SK-N-SH (cell line): ENCODE results near the gene CD59.

Experiments
- CHD2 ChIP-seq: fragments of 150-350 bp; IDR thresholded peaks from 2 replicates; pipeline ENCODE4 v1.6.1; 2018; ENCODE audit warnings: low read length; ENCODE audit not compliant: partially characterized antibody
- CTCF ChIP-seq: fragments of 200-600 bp; sonication (generic); IDR thresholded peaks from 2 replicates; pipeline ENCODE4 v1.6.1; 2017; ENCODE audit warnings: antibody characterized with exemption, mild to moderate bottlenecking, moderate library complexity
- GABPA ChIP-seq: IDR thresholded peaks from 2 replicates; pipeline ENCODE4 v1.4.0; 2012; ENCODE audit warnings: low read depth, mild to moderate bottlenecking
- MAX ChIP-seq: IDR thresholded peaks from 2 replicates; pipeline ENCODE4 v1.4.0; 2012; ENCODE audit warnings: low read depth
- POLR2AphosphoS5 ChIP-seq: IDR thresholded peaks from 2 replicates; pipeline ENCODE4 v1.6.1; 2012; ENCODE audit warnings: low read depth, low read length
- TEAD4 ChIP-seq: IDR thresholded peaks from 2 replicates; pipeline ENCODE4 v1.4.0; 2012; ENCODE audit warnings: mild to moderate bottlenecking, borderline replicate concordance; ENCODE audit not compliant: insufficient read depth
- YY1 ChIP-seq: IDR thresholded peaks from 2 replicates; pipeline ENCODE4 v1.4.0; 2012; ENCODE audit warnings: low read depth, mild to moderate bottlenecking

- TF ChIP-seq MAX (no peak), CTCF (no peak), POLR2AphosphoS5 (no peak), CHD2 (peak; percentile 43), YY1 (no peak), TEAD4 (no peak), GABPA (no peak)
These were observed 42.5 kb upstream of the CD59 start for GRCh38 chr11:33778675-33779074.
